ENCODE measurements around the gene ADAD2. TPM values are rescaled to one million over a fixed set of nuclear protein-coding genes. Genes with fewer than 3 reads are reported as not detected.

Gene ADAD2
- total RNA-seq, 3 donors from 2014 or later (not counting 1 experiment from before 2014, with no cell fraction given) = not detected

DNA sequence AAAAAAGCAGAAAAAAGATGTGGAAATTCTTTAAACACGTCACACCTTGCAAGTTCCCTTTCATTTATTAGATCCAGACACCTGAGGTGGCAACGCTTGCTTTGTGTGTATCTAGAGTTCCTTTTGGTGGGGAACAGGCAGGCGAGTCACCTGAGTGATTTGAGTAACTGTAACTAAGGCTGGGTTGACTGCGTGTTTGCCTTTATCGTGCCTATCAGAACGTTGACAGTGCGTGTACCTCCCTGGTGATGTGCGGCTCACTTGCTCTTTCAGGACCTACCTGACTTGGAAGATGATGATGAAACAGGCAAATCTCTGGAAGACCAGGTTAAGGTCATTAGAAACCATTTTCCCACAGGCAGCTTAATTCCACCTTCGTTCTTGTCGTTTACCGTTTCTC is 16.6 kb upstream of the ADAD2 start:
- H3K36me3 Mint-ChIP-seq = no peaks in the 10 kb centered on the region
- peaks cover 4 to 6% of the 10 kb centered on the region in 2 donors for H3K27me3 Mint-ChIP-seq (ENCODE audit: low read depth in 2 of 2)
- H3K36me3 ChIP-seq (ENCODE audit: control insufficient read depth, insufficient read depth, low read length) = peaks cover 2% of the 10 kb centered on the region
- DNase-seq (no peak), ATAC-seq (no peak)
- 89% methylated on average over 10 of the region's 11 CpGs for WGBS (ENCODE audit: insufficient coverage)
- H3K9me3 Mint-ChIP-seq = no peaks in the 10 kb centered on the region
- no peaks in the 10 kb centered on the region for H3K27me3 ChIP-seq (ENCODE audit: control insufficient read depth, insufficient read depth, low read length)
- TF ChIP-seq CTCF (IDR thresholded peaks at IDR 0.05) = no peak
- no peak overlapping the region for H3K27ac ChIP-seq (ENCODE audit: low read length)
- peaks cover 0 to 7% of the 10 kb centered on the region in 2 donors for H3K4me1 Mint-ChIP-seq
- no peak overlapping the region for H3K4me3 Mint-ChIP-seq
- intact Hi-C loops (cut with micrococcal nuclease) = no loop called here
- no peak overlapping the region for H3K4me3 ChIP-seq (ENCODE audit: low read length)
- H3K27ac Mint-ChIP-seq = no peak overlapping the region
- peaks cover 8% of the 10 kb centered on the region for H3K4me1 ChIP-seq (ENCODE audit: control insufficient read depth, insufficient read depth, low read length)
- H3K9me3 ChIP-seq (ENCODE audit: control insufficient read depth, insufficient read depth, low read length) = no peaks in the 10 kb centered on the region

DNA sequence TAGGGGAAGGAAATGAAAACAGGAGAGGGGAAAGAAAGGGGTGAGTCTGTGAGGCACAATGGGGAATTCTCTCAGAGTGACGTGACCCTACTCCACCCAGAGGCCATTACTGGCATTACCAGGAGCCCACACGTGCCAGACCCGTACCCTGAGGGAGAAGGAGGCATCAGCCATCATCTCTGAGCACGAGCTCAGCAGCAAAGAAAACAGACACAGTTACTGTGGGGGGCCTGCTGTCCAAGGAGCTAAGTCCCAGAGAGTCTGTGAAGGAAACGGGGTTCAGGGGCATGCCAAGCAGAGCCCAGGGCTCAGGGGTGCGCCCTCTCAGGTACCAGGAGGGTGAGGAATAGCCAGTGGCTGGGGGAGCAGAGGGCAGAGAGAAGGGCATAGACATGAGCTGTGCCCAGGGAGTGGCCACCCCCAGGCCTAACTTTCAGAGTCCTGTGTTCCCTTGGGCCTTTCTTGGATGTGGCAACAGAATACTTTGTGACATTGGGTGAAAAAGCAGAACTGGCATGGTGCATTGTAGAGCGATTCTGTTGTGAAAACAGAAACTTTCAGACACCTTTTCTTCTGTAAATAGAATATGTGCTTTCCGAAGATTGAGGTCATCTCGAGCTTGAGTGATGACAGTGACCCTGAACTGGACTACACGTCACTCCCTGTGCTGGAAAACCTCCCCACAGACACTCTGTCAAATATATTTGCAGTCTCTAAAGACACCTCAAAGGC is 15.4 kb upstream of the ADAD2 start:
- peak; percentile 39 to 71 for DNase-seq
- WGBS (ENCODE audit: insufficient coverage) = 42% methylated on average over 10 of the region's 10 CpGs
- peak; percentile 83 to 98 (median 87) for ATAC-seq
- H3K9me3 ChIP-seq (ENCODE audit: control insufficient read depth, insufficient read depth, low read length) = no peaks in the 10 kb centered on the region
- Mint-ChIP-seq H3K9me3 (no peaks in the 10 kb centered on the region), H3K27ac (peak overlapping the region in 1 of 2 donors; percentile 5), H3K4me1 (peaks cover 0 to 7% of the 10 kb centered on the region in 2 donors), H3K27me3 (ENCODE audit: low read depth in 2 of 2) (no peaks in the 10 kb centered on the region), H3K4me3 (no peak overlapping the region), H3K36me3 (no peaks in the 10 kb centered on the region)
- peaks cover 8% of the 10 kb centered on the region for H3K4me1 ChIP-seq (ENCODE audit: control insufficient read depth, insufficient read depth, low read length)
- H3K27me3 ChIP-seq (ENCODE audit: control insufficient read depth, insufficient read depth, low read length) = no peaks in the 10 kb centered on the region
- intact Hi-C loops (cut with micrococcal nuclease) = loop anchor here (1.0 kb wide), 2 partner anchors 91 to 219 kb away; no protein-coding TSS in a partner anchor
- no peak overlapping the region for H3K4me3 ChIP-seq (ENCODE audit: low read length)
- no peak overlapping the region for H3K27ac ChIP-seq (ENCODE audit: low read length)
- TF ChIP-seq CTCF (IDR thresholded peaks at IDR 0.05) = peak; percentile 68
- H3K36me3 ChIP-seq (ENCODE audit: control insufficient read depth, insufficient read depth, low read length) = peaks cover 8% of the 10 kb centered on the region

DNA sequence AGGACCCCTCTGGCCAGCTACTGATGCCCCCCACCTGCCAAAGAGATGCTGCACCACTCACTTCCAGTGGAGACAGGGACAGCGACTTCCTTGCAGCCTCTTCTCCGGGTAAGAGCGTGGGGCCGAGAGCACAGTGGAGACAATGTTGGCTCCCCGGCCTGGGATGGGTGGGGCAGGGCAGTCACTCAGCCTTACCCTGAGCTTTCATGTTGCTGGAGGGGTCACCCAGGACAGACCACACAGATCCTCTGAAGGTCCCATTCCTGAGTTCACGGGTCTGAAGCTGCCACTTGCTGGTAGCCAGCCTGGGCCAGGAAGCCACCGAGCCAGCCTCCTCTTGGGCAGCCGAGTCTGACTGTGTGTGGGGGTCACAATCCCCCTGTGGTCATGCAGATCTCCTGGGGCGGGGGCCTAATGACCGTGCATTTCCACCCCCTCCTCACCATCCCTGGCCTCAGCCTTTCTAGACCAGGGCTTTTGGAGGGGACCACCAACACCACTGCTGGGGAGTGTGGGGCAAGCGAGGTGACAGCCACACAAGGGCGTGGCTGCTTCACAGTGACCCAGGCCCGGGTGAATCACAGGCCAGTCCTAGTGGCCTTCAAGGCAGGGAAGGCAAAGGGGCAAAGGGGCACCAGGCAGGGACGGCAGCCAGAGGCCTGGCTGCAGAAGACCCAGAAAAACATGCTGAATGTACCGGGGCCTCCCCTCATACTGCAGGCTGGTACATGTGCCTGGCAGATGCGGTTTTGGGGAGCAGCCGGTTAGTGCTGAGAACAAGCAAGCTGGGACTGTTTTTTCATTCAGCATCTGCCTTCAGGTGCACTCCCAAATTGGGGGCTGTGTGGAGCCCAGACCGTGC is 14.5 kb upstream of the ADAD2 start:
- Histone ChIP-seq H3K27ac (ENCODE audit: low read length) (no peak overlapping the region), H3K36me3 (ENCODE audit: control insufficient read depth, insufficient read depth, low read length) (peaks cover 15% of the 10 kb centered on the region), H3K9me3 (ENCODE audit: control insufficient read depth, insufficient read depth, low read length) (no peaks in the 10 kb centered on the region), H3K4me1 (ENCODE audit: control insufficient read depth, insufficient read depth, low read length) (peaks cover 8% of the 10 kb centered on the region), H3K4me3 (ENCODE audit: low read length) (no peak overlapping the region), H3K27me3 (ENCODE audit: control insufficient read depth, insufficient read depth, low read length) (no peaks in the 10 kb centered on the region)
- DNase-seq (no peak), ATAC-seq (no peak)
- Mint-ChIP-seq H3K27me3 (ENCODE audit: low read depth in 2 of 2) (no peaks in the 10 kb centered on the region), H3K4me3 (no peak overlapping the region), H3K36me3 (no peaks in the 10 kb centered on the region), H3K4me1 (peaks cover 0 to 7% of the 10 kb centered on the region in 2 donors), H3K9me3 (no peaks in the 10 kb centered on the region), H3K27ac (no peak overlapping the region)
- 87% methylated on average over 18 of the region's 18 CpGs for WGBS (ENCODE audit: insufficient coverage)
- intact Hi-C loops (cut with micrococcal nuclease) = no loop called here
- no peak for TF ChIP-seq CTCF (IDR thresholded peaks at IDR 0.05)

Measured in natural killer cell (primary cell).